Measurements from ENCODE around the gene FBXO2. TPM values are rescaled to one million over a fixed set of nuclear protein-coding genes. Genes with fewer than 3 reads are reported as not detected.

The FBXO2 gene
- total and polyA plus RNA-seq, 2 of the 4 experiments (the other 2 are of a cell fraction), result 0.36 to 1.7 TPM

GRCh38 chr1:11640944-11641343, 13.3 kb downstream of the FBXO2 start:
- WGBS, 2 experiments (ENCODE audit: extremely low coverage in 2 of 2, insufficient read length in 1 of 2), result 55% methylated on average over 2 of the region's 6 CpGs; no CpG with 5 or more reads in 1 of the 2 experiments
- H3K4me2 ChIP-seq (ENCODE audit: low read depth, low read length), result no peak overlapping the region
- intact Hi-C loops (cut with micrococcal nuclease), result no loop called here

More at GRCh38 chr1:11640944-11641343, 13.3 kb downstream of the FBXO2 start:
- Histone ChIP-seq H4K20me1 (ENCODE audit: insufficient read depth, low read length) (no peaks in the 10 kb centered on the region), H2BK20ac (ENCODE audit: low read depth, low read length) (no peak overlapping the region), H3K23ac (ENCODE audit: low read depth, low read length) (no peak overlapping the region), H3K9me3 (ENCODE audit: control insufficient read depth, insufficient read depth, low read length) (no peaks in the 10 kb centered on the region), H3K4me1 (ENCODE audit: control insufficient read depth, insufficient read depth, low read length) (no peaks in the 10 kb centered on the region), H3K14ac (replicated peaks; ENCODE audit: low read depth, low read length) (no peak overlapping the region), H3K36me3 (ENCODE audit: control insufficient read depth, insufficient read depth, low read length) (no peaks in the 10 kb centered on the region), H3K4ac (ENCODE audit: low read depth, low read length) (no peak overlapping the region), H2AFZ (replicated peaks; ENCODE audit: low read length, poor library complexity) (no peak overlapping the region), H2AK5ac (ENCODE audit: low read depth, low read length) (no peak overlapping the region), H3K4me3 (ENCODE audit: insufficient read depth, low read depth, low read length) (no peak overlapping the region), H2AK9ac (replicated peaks; ENCODE audit: low read depth, low read length, poor library complexity) (no peak overlapping the region), H3K9me1 (ENCODE audit: insufficient read depth, low read length) (no peaks in the 10 kb centered on the region), H3K27ac (ENCODE audit: insufficient read depth, low read length) (no peak overlapping the region), H3K79me1 (ENCODE audit: low read depth in 1 of 2, low read length in 2 of 2) (no peaks in the 10 kb centered on the region), H3K9ac (ENCODE audit: low read depth, low read length) (no peak overlapping the region), H4K91ac (ENCODE audit: insufficient read depth, low read depth, low read length) (no peak overlapping the region), H3K18ac (ENCODE audit: low read depth, low read length) (no peak overlapping the region), H3K56ac (ENCODE audit: extremely low read depth, insufficient read depth, low read length) (no peak overlapping the region), H4K8ac (ENCODE audit: low read depth in 2 of 2, low read length in 2 of 2) (no peak overlapping the region), H4K5ac (ENCODE audit: low read depth, low read length) (no peak overlapping the region), H2BK15ac (ENCODE audit: low read depth, low read length) (no peak overlapping the region), H3K27me3 (ENCODE audit: control insufficient read depth, insufficient read depth, low read length) (peaks cover 7% of the 10 kb centered on the region; the same call in 1 of the 2 replicates), H2BK120ac (ENCODE audit: low read depth, low read length) (no peak overlapping the region), H2BK5ac (ENCODE audit: low read depth, low read length, poor library complexity, severe bottlenecking) (no peak overlapping the region)
- POLR2A ChIA-PET (ENCODE audit: unreplicated experiment), result no interaction called here
- no peak for DNase-seq
- dilution Hi-C loops (cut with HindIII; ENCODE audit: low sequenced_read_pairs, unreplicated experiment) (no loop called here), in situ Hi-C loops (cut with MboI; ENCODE audit: low sequenced_read_pairs) (loop anchor here (5.0 to 10.0 kb wide), 2 partner anchors 399 to 606 kb away; no protein-coding TSS in a partner anchor)
- TF ChIP-seq BHLHE40 (IDR thresholded peaks at IDR 0.05; ENCODE audit: low read depth, low read length) (no peak), NFE2L2 (IDR thresholded peaks at IDR 0.05; ENCODE audit: low read depth, low read length) (no peak), SMC3 (IDR thresholded peaks at IDR 0.05; ENCODE audit: low read depth, low read length) (no peak), RCOR1 (IDR thresholded peaks at IDR 0.05; ENCODE audit: insufficient replicate concordance, low read length) (no peak), POLR2A (IDR thresholded peaks at IDR 0.05; ENCODE audit: low read depth, low read length) (no peak), RAD21 (IDR thresholded peaks at IDR 0.05; ENCODE audit: low read length) (no peak), CHD1 (IDR thresholded peaks at IDR 0.05; ENCODE audit: low read depth, low read length) (no peak), ELK1 (IDR thresholded peaks at IDR 0.05; ENCODE audit: borderline replicate concordance, low read depth, low read length) (no peak), CTCF (conservative IDR thresholded peaks at IDR 0.05; ENCODE audit: low read depth, low read length) (no peak), MXI1 (IDR thresholded peaks at IDR 0.05; ENCODE audit: borderline replicate concordance, low read depth, low read length) (no peak), USF2 (IDR thresholded peaks at IDR 0.05; ENCODE audit: low read depth, low read length) (no peak)
- ATAC-seq (ENCODE audit: low read depth), result no peak
- BruUV-seq (replicated peaks), result no TSS peak
- CTCF ChIA-PET, result interaction anchor here (1.4 kb wide), 1 partner anchor 399 kb away, joined by 6 read pairs; no protein-coding TSS in a partner anchor

Data from IMR-90 (cell line).